Posterior cingulate gyrus (tissue), 11 donors: ENCODE measurements around the gene MVK.

Experiments
- DNase-seq, 10 donors: peaks; one replicate each; pipeline versions ENCODE4 v3.0.0 to v3.0.0-alpha.2; 2020 to 2021; ENCODE audit warnings: mixed read lengths in 3 of 10
- intact Hi-C: fragments of 100-400 bp; cut with DNase I; formaldehyde crosslinking; loops from one replicate; pipeline ENCODE4 v1.15.1; 2023

The MVK gene

GRCh38 chr12:109561711-109562030, 11.9 kb upstream of the MVK start:
- intact Hi-C loops: no loop called here

GRCh38 chr12:109562871-109563270, 10.7 kb upstream of the MVK start:
- intact Hi-C loops: no loop called here
- DNase-seq: peak in 2 of 10 donors; percentile 53 to 54

More at GRCh38 chr12:109561711-109562030, 11.9 kb upstream of the MVK start:
- peak in 1 of 10 donors; percentile 59 for DNase-seq

GRCh38 chr12:109563291-109564284, 10.0 kb upstream of the MVK start:
- DNase-seq: peak in 3 of 10 donors; percentile 59 to 71 (median 69)
- intact Hi-C loops: no loop called here

- peak in 3 of 10 donors; percentile 19 to 61 (median 46) for DNase-seq
- intact Hi-C loops: no loop called here
Observed at GRCh38 chr12:109566424-109566823, 7.2 kb upstream of the MVK start.

- peak in 3 of 10 donors; percentile 46 to 57 (median 52) for DNase-seq
- intact Hi-C loops: no loop called here
Observed at GRCh38 chr12:109567296-109567695, 6.3 kb upstream of the MVK start.

- intact Hi-C loops: no loop called here
- DNase-seq: peak in 2 of 10 donors; percentile 14 to 19
Observed at GRCh38 chr12:109567967-109568366, 5.6 kb upstream of the MVK start.

- intact Hi-C loops: no loop called here
- DNase-seq: peak in 2 of 10 donors; percentile 29 to 50
Observed at GRCh38 chr12:109568486-109568885, 5.1 kb upstream of the MVK start.

- intact Hi-C loops: loop anchor here (10.0 kb wide), 1 partner anchor 47 kb away; no protein-coding TSS in a partner anchor
- peak in 3 of 10 donors; percentile 18 to 52 (median 23) for DNase-seq
Observed at GRCh38 chr12:109571773-109572505, 1.7 kb upstream of the MVK start.

- peak in 1 of 10 donors; percentile 9 for DNase-seq
- intact Hi-C loops: loop anchor here (10.0 kb wide), 1 partner anchor 48 kb away; no protein-coding TSS in a partner anchor
Observed at GRCh38 chr12:109572506-109572845, 1.1 kb upstream of the MVK start.

- intact Hi-C loops: loop anchor here (10.0 kb wide), 1 partner anchor 49 kb away; no protein-coding TSS in a partner anchor
- DNase-seq: no peak
Observed at GRCh38 chr12:109573914-109574244, 285 bp downstream of the MVK start.

GRCh38 chr12:109575683-109576082, 2.1 kb downstream of the MVK start:
- intact Hi-C loops: loop anchor here (10.0 kb wide), 1 partner anchor 51 kb away; no protein-coding TSS in a partner anchor
- DNase-seq: peak in 1 of 10 donors; percentile 17

- intact Hi-C loops: loop anchor here (10.0 kb wide), 1 partner anchor 53 kb away; no protein-coding TSS in a partner anchor
- DNase-seq: peak in 1 of 10 donors; percentile 10
Observed at GRCh38 chr12:109577311-109577710, 3.7 kb downstream of the MVK start.

GRCh38 chr12:109578330-109578927, 4.8 kb downstream of the MVK start:
- intact Hi-C loops: loop anchor here (10.0 kb wide), 1 partner anchor 54 kb away; no protein-coding TSS in a partner anchor
- no peak for DNase-seq

- DNase-seq: peak in 1 of 10 donors; percentile 46
- intact Hi-C loops: loop anchor here (1.0 to 10.0 kb wide), 2 partner anchors 55 to 196 kb away; no protein-coding TSS in a partner anchor
Observed at GRCh38 chr12:109579639-109580038, 6.0 kb downstream of the MVK start.

GRCh38 chr12:109580272-109580671, 6.7 kb downstream of the MVK start:
- intact Hi-C loops: loop anchor here (1.0 kb wide), 1 partner anchor 195 kb away; no protein-coding TSS in a partner anchor
- peak in 2 of 10 donors; percentile 37 to 62 for DNase-seq

GRCh38 chr12:109580684-109581333, 7.2 kb downstream of the MVK start:
- intact Hi-C loops: loop anchor here (1.0 kb wide), 1 partner anchor 194 kb away; no protein-coding TSS in a partner anchor
- peak in 1 of 10 donors; percentile 49 for DNase-seq

- intact Hi-C loops: no loop called here
- peak in 1 of 10 donors; percentile 76 for DNase-seq
Observed at GRCh38 chr12:109581334-109581691, 7.7 kb downstream of the MVK start.

- peak in 1 of 10 donors; percentile 69 for DNase-seq
Observed at GRCh38 chr12:109581856-109582255, 8.3 kb downstream of the MVK start.

GRCh38 chr12:109582636-109583035, 9.0 kb downstream of the MVK start:
- intact Hi-C loops: no loop called here
- DNase-seq: peak in 1 of 10 donors; percentile 52

More at GRCh38 chr12:109581856-109582255, 8.3 kb downstream of the MVK start:
- intact Hi-C loops: no loop called here

GRCh38 chr12:109583733-109584132, 10.1 kb downstream of the MVK start:
- DNase-seq: no peak
- intact Hi-C loops: no loop called here
